Ishikawa (cell line): ENCODE data around the gene ARSI.

Experiments used
- CEBPB ChIP-seq: IDR thresholded peaks from 2 replicates; pipeline ENCODE4 v1.6.1; 2012
- CREB1 ChIP-seq: IDR thresholded peaks from 2 replicates; pipeline ENCODE4 v1.6.1; 2012; ENCODE audit warnings: low read depth
- EGR1 ChIP-seq: IDR thresholded peaks from 2 replicates; pipeline ENCODE4 v1.6.1; 2012
- EP300 ChIP-seq: IDR thresholded peaks from 2 replicates; pipeline ENCODE4 v1.6.1; 2012; ENCODE audit warnings: borderline replicate concordance
- FOXM1 ChIP-seq: IDR thresholded peaks from 2 replicates; pipeline ENCODE4 v1.6.1; 2012; ENCODE audit warnings: low read depth, borderline replicate concordance
- NFIC ChIP-seq: IDR thresholded peaks from 2 replicates; pipeline ENCODE4 v1.6.1; 2012
- RAD21 ChIP-seq: IDR thresholded peaks from 2 replicates; pipeline ENCODE4 v1.6.1; 2012; ENCODE audit warnings: low read depth
- TAF1 ChIP-seq: IDR thresholded peaks from 2 replicates; pipeline ENCODE4 v1.6.1; 2012; ENCODE audit warnings: low read depth, mild to moderate bottlenecking
- TCF12 ChIP-seq: IDR thresholded peaks from 2 replicates; pipeline ENCODE4 v1.6.1; 2012; ENCODE audit warnings: low read depth
- TEAD4 ChIP-seq: IDR thresholded peaks from 2 replicates; pipeline ENCODE4 v1.6.1; 2012
- YY1 ChIP-seq: IDR thresholded peaks from 2 replicates; pipeline ENCODE4 v1.6.1; 2012; ENCODE audit warnings: low read depth
- ZBTB7A ChIP-seq: IDR thresholded peaks from 2 replicates; pipeline ENCODE4 v1.6.1; 2012; ENCODE audit warnings: low read depth
- TF ChIP-seq, protein P1 (sequence below): IDR thresholded peaks from 2 replicates; pipeline ENCODE4 v1.6.1; 2012
- TF ChIP-seq, protein P2 (sequence below): IDR thresholded peaks from 2 replicates; pipeline ENCODE4 v1.6.1; 2012
- TF ChIP-seq, protein P3 (sequence below): IDR thresholded peaks from 2 replicates; pipeline ENCODE4 v1.6.1; 2012; ENCODE audit warnings: low read depth, mild to moderate bottlenecking

The ARSI gene

DNA sequence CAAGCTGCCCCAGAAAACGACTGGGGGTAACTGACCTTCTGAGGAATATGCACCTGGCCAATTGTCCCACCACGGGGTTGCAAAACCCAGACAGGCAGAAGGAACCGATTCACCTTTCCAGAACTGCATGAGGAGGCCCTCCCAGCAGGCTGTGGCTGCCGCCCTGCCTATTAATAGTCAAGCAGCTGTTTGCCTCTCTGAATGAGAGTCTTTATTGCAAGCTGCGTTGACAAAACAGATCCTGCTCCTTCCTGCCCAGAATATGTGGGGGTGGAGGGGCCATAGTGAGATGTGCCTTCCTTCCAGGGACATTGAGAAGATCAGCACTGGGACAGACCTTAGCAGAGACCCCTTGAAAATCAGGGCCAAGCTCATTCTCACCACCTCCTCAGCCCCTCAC, 36.5 kb upstream of the ARSI start:
- no peak for TF ChIP-seq YY1
- TF ChIP-seq EGR1, result no peak
- no peak for TF ChIP-seq NFIC
- no peak for TF ChIP-seq EP300
- TF ChIP-seq, protein P1, sequence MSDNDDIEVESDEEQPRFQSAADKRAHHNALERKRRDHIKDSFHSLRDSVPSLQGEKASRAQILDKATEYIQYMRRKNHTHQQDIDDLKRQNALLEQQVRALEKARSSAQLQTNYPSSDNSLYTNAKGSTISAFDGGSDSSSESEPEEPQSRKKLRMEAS, result no peak
- no peak for TF ChIP-seq CREB1
- no peak for TF ChIP-seq ZBTB7A
- TF ChIP-seq FOXM1, result no peak

DNA sequence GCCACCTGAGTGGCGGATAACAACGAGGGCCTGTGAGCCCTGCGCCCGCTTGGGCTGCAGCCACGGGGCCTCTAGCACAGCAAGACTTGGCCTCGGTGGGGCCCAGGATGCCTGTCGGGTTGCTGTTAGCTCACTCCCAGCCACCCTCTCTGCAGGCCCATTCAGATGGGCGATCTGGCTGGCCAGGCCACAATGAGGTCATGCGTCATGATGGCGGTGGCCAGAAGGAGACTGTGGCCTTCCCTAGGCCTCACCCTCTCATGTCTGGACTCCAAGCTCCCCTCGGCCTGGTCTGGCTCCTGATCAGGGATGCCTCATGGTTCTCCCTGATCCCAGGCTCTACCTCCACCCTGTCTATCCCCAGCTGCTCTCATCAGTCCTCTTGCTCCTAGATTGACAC, 35.8 kb upstream of the ARSI start:
- TF ChIP-seq, protein P2, sequence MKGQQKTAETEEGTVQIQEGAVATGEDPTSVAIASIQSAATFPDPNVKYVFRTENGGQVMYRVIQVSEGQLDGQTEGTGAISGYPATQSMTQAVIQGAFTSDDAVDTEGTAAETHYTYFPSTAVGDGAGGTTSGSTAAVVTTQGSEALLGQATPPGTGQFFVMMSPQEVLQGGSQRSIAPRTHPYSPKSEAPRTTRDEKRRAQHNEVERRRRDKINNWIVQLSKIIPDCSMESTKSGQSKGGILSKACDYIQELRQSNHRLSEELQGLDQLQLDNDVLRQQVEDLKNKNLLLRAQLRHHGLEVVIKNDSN, result no peak
- TF ChIP-seq YY1 (no peak), TEAD4 (no peak), EGR1 (no peak), CREB1 (no peak), TCF12 (no peak), NFIC (no peak), TAF1 (no peak)

DNA sequence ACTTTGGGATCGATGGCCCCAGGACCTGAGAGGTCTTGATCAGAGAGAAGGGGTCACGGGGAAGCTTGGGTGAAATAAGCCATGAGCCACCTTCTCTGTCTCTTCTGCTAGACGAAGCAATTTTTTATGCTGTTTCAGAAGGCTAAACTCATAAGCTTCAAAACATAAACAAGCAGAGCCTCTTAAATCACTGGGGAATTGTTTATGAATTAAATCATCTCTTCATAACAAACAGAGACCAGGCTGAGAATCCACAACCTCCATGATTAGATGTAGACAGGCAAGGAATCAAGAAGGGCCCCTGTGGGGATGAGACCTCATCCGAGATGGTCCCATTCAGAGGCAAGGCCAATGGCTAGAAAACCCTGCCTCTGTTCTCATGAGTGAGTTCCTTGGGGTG, 33.1 kb upstream of the ARSI start:
- TF ChIP-seq RAD21 (no peak), FOXM1 (no peak), YY1 (no peak), CEBPB (no peak), CREB1 (no peak), EP300 (no peak), TEAD4 (no peak), NFIC (no peak), TAF1 (no peak), TCF12 (no peak), EGR1 (no peak), ZBTB7A (no peak)
- TF ChIP-seq, protein P3, sequence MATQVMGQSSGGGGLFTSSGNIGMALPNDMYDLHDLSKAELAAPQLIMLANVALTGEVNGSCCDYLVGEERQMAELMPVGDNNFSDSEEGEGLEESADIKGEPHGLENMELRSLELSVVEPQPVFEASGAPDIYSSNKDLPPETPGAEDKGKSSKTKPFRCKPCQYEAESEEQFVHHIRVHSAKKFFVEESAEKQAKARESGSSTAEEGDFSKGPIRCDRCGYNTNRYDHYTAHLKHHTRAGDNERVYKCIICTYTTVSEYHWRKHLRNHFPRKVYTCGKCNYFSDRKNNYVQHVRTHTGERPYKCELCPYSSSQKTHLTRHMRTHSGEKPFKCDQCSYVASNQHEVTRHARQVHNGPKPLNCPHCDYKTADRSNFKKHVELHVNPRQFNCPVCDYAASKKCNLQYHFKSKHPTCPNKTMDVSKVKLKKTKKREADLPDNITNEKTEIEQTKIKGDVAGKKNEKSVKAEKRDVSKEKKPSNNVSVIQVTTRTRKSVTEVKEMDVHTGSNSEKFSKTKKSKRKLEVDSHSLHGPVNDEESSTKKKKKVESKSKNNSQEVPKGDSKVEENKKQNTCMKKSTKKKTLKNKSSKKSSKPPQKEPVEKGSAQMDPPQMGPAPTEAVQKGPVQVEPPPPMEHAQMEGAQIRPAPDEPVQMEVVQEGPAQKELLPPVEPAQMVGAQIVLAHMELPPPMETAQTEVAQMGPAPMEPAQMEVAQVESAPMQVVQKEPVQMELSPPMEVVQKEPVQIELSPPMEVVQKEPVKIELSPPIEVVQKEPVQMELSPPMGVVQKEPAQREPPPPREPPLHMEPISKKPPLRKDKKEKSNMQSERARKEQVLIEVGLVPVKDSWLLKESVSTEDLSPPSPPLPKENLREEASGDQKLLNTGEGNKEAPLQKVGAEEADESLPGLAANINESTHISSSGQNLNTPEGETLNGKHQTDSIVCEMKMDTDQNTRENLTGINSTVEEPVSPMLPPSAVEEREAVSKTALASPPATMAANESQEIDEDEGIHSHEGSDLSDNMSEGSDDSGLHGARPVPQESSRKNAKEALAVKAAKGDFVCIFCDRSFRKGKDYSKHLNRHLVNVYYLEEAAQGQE, result no peak
- TF ChIP-seq, protein P2, result no peak
- TF ChIP-seq, protein P1, result no peak

DNA sequence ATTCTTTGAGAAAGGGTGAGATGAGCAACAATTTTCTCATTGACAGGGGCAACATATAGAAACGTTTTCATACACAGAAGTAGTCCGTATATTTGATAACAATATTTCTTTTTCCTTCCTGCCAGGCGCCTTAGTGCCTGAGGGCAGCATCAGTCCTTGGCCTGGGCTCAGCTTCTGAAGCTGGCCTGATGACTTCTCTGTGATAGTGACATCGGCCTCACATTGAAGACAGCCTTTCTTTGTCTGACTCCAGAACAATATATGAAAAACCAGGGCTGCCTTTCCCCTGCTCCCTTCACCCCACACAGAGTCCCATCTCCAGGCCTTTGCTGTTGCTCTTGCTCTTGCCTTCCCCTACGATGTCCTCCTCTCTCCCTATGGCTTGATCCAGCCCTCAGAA, 30.7 kb upstream of the ARSI start:
- no peak for TF ChIP-seq TCF12
- TF ChIP-seq RAD21, result no peak
- TF ChIP-seq EGR1, result no peak
- no peak for TF ChIP-seq CEBPB
- TF ChIP-seq, protein P1, result no peak
- TF ChIP-seq FOXM1, result no peak
- TF ChIP-seq TEAD4, result no peak
- TF ChIP-seq, protein P2, result no peak
- TF ChIP-seq CREB1, result no peak
- TF ChIP-seq, protein P3, result no peak
- TF ChIP-seq NFIC, result no peak
- TF ChIP-seq TAF1, result no peak
- no peak for TF ChIP-seq ZBTB7A

DNA sequence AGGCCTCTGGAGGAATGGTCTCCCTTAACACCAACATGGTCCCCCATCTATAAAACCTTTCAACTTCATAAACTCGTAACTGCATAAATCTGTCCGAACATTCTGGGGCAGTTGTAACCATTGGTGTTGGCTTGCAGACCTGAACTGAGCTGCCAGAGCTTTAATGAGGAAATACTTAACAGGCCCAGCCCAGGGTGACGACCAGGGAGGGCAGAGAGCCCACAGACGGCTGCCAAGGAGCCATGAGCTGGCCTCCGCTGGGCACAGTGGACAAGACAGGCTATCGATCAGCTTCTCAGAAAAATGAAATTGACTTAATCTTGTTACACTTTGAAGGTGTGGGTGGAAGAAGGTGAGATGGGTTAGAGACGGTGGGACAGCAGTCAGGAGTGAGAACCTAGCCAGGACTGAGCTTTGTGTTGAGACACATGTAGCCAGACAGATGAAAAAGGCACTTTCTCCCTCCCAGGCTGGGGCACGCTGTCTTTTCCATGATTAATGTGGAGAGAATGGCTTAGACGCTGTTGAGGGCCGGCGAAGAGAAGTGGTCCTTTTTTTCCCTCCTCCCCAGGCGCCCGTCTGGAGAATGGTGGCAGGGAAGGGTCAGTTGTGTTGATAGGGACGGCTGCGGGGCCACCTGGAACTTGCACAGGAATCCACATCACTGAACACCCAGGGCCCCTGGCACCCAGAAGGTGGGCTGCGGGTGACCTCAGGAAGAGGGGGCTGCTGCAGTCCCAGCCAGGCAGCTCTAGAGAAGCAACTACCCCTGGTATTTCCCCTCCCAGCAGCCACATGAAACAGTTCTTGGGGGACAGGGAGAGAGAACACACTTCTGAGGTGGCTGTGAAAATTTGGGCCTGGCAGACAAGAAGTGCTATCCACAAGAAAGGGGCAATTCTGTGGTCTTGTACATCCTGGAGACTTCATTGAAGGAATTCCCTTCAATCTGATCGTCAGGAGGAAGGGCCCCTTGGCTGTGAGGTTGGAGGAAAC, 27.5 kb upstream of the ARSI start:
- TF ChIP-seq EP300, result no peak
- TF ChIP-seq, protein P2, result no peak
- TF ChIP-seq TCF12, result no peak
- TF ChIP-seq, protein P1, result no peak
- TF ChIP-seq FOXM1, result no peak
- TF ChIP-seq YY1, result no peak
- no peak for TF ChIP-seq ZBTB7A
- TF ChIP-seq EGR1, result no peak
- TF ChIP-seq TAF1, result no peak
- no peak for TF ChIP-seq RAD21
- no peak for TF ChIP-seq CREB1
- TF ChIP-seq TEAD4, result no peak
- TF ChIP-seq NFIC, result no peak
- no peak for TF ChIP-seq CEBPB
- TF ChIP-seq, protein P3, result no peak
